SK-N-SH (cell line): ENCODE results near the gene R3HDM4. TPM values are rescaled to one million over a fixed set of nuclear protein-coding genes. Genes with fewer than 3 reads are reported as not detected.

Source experiments
- CTCF ChIA-PET: fragments of 300-600, 350-600 bp; formaldehyde crosslinking; extraction: SDS; loops from one replicate; lab custom pipeline; 2021; lab: Yijun Ruan, JAX
- POLR2A ChIA-PET: fragments of 350-600 bp; sonication (Branson Sonifier 250); formaldehyde crosslinking; extraction: SDS; loops from one replicate; lab custom pipeline; 2020; ENCODE audit warnings: antibody characterized with exemption, inconsistent platforms; lab: Yijun Ruan, JAX
- DNase-seq: peaks from one replicate; pipeline ENCODE4 v3.0.0; 2012
- H2AFZ ChIP-seq: fragments of 200-600 bp; sonication (generic); 2 replicates; pipeline ENCODE4 v1.8.1; 2016; ENCODE audit warnings: antibody characterized with exemption, mild to moderate bottlenecking, low read depth
- H3F3A ChIP-seq: fragments of 200-600 bp; sonication (generic); replicated peaks from 2 replicates; pipeline ENCODE3; 2016; ENCODE audit warnings: antibody characterized with exemption, mild to moderate bottlenecking; ENCODE audit not compliant: insufficient read depth
- H3K27ac ChIP-seq, 2 experiments: fragments of 200-500 bp in 1 of 2; fragments of 200-600 bp in 1 of 2; sonication (Bioruptor generic) in 1 of 2; sonication (generic), shearing (Covaris generic) in 1 of 2; 2 replicates each; pipeline versions ENCODE4 v1.5.1 to v1.6.1; 2014 to 2016; ENCODE audit warnings: low read depth in 2 of 2, inconsistent platforms in 1 of 2, low read length in 1 of 2, mild to moderate bottlenecking in 1 of 2, mixed read lengths in 1 of 2
- H3K27me3 ChIP-seq: fragments of 200-600 bp; sonication (generic), shearing (Covaris generic); 2 replicates; pipeline ENCODE4 v1.6.1; 2016; ENCODE audit warnings: mixed run types; ENCODE audit not compliant: insufficient read depth
- H3K36me3 ChIP-seq, 2 experiments: fragments of 200-500 bp in 1 of 2; fragments of 200-600 bp in 1 of 2; sonication (Bioruptor generic) in 1 of 2; sonication (generic) in 1 of 2; replicated peaks in 1 of 2; 2 replicates each; pipeline versions ENCODE3 to v1.5.1; 2014 to 2016; ENCODE audit warnings: low read length in 1 of 2, mild to moderate bottlenecking in 1 of 2; ENCODE audit not compliant: insufficient read depth in 2 of 2, control insufficient read depth in 1 of 2
- H3K4me1 ChIP-seq, 2 experiments: fragments of 200-500 bp in 1 of 2; fragments of 200-600 bp in 1 of 2; sonication (Bioruptor generic) in 1 of 2; sonication (generic), shearing (Covaris generic) in 1 of 2; 2 replicates each; pipeline versions ENCODE4 v1.5.1 to v1.6.1; 2014 to 2016; ENCODE audit warnings: low read depth in 1 of 2, low read length in 1 of 2, mixed run types in 1 of 2; ENCODE audit not compliant: insufficient read depth in 2 of 2, control insufficient read depth in 1 of 2
- H3K4me2 ChIP-seq: fragments of 200-600 bp; sonication (generic), shearing (Covaris generic); 2 replicates; pipeline ENCODE4 v1.6.1; 2017; ENCODE audit warnings: mixed run types
- H3K4me3 ChIP-seq, 2 experiments: fragments of 200-500 bp in 1 of 2; fragments of 200-600 bp in 1 of 2; sonication (Bioruptor generic) in 1 of 2; sonication (generic), shearing (Covaris generic) in 1 of 2; 2 replicates each; pipeline versions ENCODE4 v1.5.1 to v1.8.1; 2014 to 2016; ENCODE audit warnings: low read depth in 2 of 2, inconsistent platforms in 1 of 2, low read length in 1 of 2, mild to moderate bottlenecking in 1 of 2, mixed read lengths in 1 of 2, moderate library complexity in 1 of 2
- H3K79me2 ChIP-seq: fragments of 200-600 bp; sonication (generic); 2 replicates; pipeline ENCODE4 v1.8.1; 2017; ENCODE audit warnings: mild to moderate bottlenecking; ENCODE audit not compliant: insufficient read depth
- H3K9ac ChIP-seq: fragments of 200-600 bp; sonication (generic); 2 replicates; pipeline ENCODE4 v1.6.1; 2017; ENCODE audit warnings: mixed run types
- H3K9me2 ChIP-seq: fragments of 200-600 bp; sonication (generic); 2 replicates; pipeline ENCODE4 v1.6.1; 2017; ENCODE audit warnings: mixed run types
- H3K9me3 ChIP-seq: fragments of 200-600 bp; sonication (generic); 2 replicates; pipeline ENCODE4 v1.6.1; 2017; ENCODE audit warnings: mixed run types, mild to moderate bottlenecking, moderate library complexity
- H4K20me1 ChIP-seq: fragments of 200-600 bp; sonication (generic); 2 replicates; pipeline ENCODE4 v1.6.1; 2017; ENCODE audit warnings: mild to moderate bottlenecking, mixed run types; ENCODE audit not compliant: insufficient read depth
- EZH2phosphoT487 ChIP-seq: fragments of 200-600 bp; sonication (generic); IDR thresholded peaks from 2 replicates; pipeline ENCODE4 v1.6.1; 2017; ENCODE audit warnings: low read depth, mixed run types, mild to moderate bottlenecking, antibody characterized with exemption, moderate library complexity, borderline replicate concordance
- MEF2A ChIP-seq: IDR thresholded peaks from 2 replicates; pipeline ENCODE4 v1.4.0; 2012; ENCODE audit warnings: low read depth, borderline replicate concordance
- NFIC ChIP-seq: IDR thresholded peaks from 2 replicates; pipeline ENCODE4 v1.4.0; 2012; ENCODE audit warnings: borderline replicate concordance
- NRF1 ChIP-seq: IDR thresholded peaks from 2 replicates; pipeline ENCODE4 v1.6.1; 2012; ENCODE audit warnings: low read depth, mild to moderate bottlenecking, low read length
- RCOR1 ChIP-seq: fragments of 150-350 bp; IDR thresholded peaks from 2 replicates; pipeline ENCODE4 v1.6.1; 2017; ENCODE audit warnings: antibody characterized with exemption, low read length
- REST ChIP-seq: IDR thresholded peaks from 2 replicates; pipeline ENCODE4 v1.6.1; 2012; ENCODE audit warnings: mild to moderate bottlenecking, low read depth, low read length, moderate library complexity
- SMC3 ChIP-seq: IDR thresholded peaks from 2 replicates; pipeline ENCODE4 v1.6.1; 2012; ENCODE audit warnings: low read depth, low read length, improper control_type of control experiment
- TCF12 ChIP-seq: IDR thresholded peaks from 2 replicates; pipeline ENCODE4 v1.4.0; 2012
- YY1 ChIP-seq: IDR thresholded peaks from 2 replicates; pipeline ENCODE4 v1.4.0; 2012; ENCODE audit warnings: low read depth, mild to moderate bottlenecking
- WGBS: methylation state at CpG from one replicate; pipeline ENCODE4 v1.1.6; 2017; ENCODE audit warnings: low lambda C conversion rate; 5-methylcytosine and 5-hydroxymethylcytosine counted together
- polyA plus RNA-seq, 3 experiments: library from polyadenylated mRNA; depleted of rRNA; stranded (reverse); fragments of >200 nt; gene quantifications; 2 replicates each; pipeline ENCODE4 v1.2.3, GENCODE V29; 2012
- TF ChIP-seq, protein P1 (sequence below): fragments of 150-350 bp; IDR thresholded peaks from 2 replicates; pipeline ENCODE4 v1.6.1; 2017; ENCODE audit warnings: antibody characterized with exemption, low read length, low read depth, borderline replicate concordance
- TF ChIP-seq, protein P2 (sequence below): IDR thresholded peaks from 2 replicates; pipeline ENCODE4; 2012

The R3HDM4 gene
- polyA plus RNA-seq, 1 of the 3 experiments (the other 2 are of a cell fraction), result 39.2 TPM

DNA sequence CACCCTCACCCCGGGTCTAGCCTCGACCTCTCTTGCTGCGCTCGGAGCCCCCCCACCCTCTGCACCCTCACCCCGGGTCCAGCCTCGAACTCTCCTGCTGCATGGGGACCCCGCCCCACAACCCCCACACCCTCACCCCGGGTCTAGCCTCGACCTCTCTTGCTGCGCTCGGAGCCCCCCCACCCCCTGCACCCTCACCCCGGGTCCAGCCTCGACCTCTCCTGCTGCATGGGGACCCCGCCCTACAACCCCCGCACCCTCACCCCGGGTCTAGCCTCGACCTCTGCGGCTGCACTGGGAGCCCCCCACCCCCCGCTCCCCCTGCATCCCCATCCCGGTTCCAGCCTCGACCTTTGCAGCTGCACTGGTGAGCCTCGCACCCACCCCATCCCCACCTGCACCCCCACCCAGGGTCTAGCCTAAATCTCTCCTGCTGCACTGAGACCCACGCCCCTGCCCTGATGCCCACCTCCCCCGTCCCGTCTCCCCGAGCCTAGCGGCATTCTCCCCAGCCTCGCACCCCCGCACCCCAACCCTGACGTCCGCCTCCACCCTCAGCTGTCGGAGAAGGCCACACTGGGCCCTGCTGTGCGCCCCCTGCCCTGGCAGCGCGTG lies 51.8 kb downstream of the R3HDM4 start (continued):
- TF ChIP-seq REST, result no peak
- TF ChIP-seq SMC3, result no peak
- TF ChIP-seq, all 33 proteins: peak for 0

GRCh38 chr19:858868-859843 lies 53.9 kb downstream of the R3HDM4 start, which contains the start of gene CFD:
CFD (plus strand) TSS chr19:859664; CDS start chr19:859690, 26 bp downstream.
- no peaks in the 10 kb centered on the region for H4K20me1 ChIP-seq
- H3F3A ChIP-seq, result peaks cover 7% of the 10 kb centered on the region
- no peak for TF ChIP-seq MEF2A
- TF ChIP-seq NRF1, result no peak
- no peak for TF ChIP-seq RCOR1
- TF ChIP-seq, protein P1, sequence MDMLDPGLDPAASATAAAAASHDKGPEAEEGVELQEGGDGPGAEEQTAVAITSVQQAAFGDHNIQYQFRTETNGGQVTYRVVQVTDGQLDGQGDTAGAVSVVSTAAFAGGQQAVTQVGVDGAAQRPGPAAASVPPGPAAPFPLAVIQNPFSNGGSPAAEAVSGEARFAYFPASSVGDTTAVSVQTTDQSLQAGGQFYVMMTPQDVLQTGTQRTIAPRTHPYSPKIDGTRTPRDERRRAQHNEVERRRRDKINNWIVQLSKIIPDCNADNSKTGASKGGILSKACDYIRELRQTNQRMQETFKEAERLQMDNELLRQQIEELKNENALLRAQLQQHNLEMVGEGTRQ, result no peak
- TF ChIP-seq SMC3, result no peak
- no peak for TF ChIP-seq TCF12
- TF ChIP-seq EZH2phosphoT487, result no peak
- TF ChIP-seq NFIC, result no peak
- no peak for TF ChIP-seq YY1
- TF ChIP-seq, protein P2, sequence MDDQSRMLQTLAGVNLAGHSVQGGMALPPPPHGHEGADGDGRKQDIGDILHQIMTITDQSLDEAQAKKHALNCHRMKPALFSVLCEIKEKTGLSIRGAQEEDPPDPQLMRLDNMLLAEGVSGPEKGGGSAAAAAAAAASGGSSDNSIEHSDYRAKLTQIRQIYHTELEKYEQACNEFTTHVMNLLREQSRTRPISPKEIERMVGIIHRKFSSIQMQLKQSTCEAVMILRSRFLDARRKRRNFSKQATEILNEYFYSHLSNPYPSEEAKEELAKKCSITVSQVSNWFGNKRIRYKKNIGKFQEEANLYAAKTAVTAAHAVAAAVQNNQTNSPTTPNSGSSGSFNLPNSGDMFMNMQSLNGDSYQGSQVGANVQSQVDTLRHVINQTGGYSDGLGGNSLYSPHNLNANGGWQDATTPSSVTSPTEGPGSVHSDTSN, result no peak
- TF ChIP-seq, all 33 proteins: peak for 0
- Histone ChIP-seq H3K9ac (no peak within 1 kb of the TSS), H3K79me2 (no peaks in the 10 kb centered on the region), H3K9me3 (no peaks in the 10 kb centered on the region), H3K27me3 (peaks cover 34% of the 10 kb centered on the region), H3K4me1 (peaks cover 0 to 4% of the 10 kb centered on the region in 2 experiments; a peak in 1 of 4 replicates), H3K36me3 (no peaks in the 10 kb centered on the region), H3K4me2 (peak within 1 kb of the TSS; percentile 68; the same call in 1 of the 2 replicates), H3K9me2 (no peaks in the 10 kb centered on the region), H3K27ac (no peak within 1 kb of the TSS), H3K4me3 (peak within 1 kb of the TSS; percentile 46; a peak in 3 of 4 replicates), H2AFZ (no peak within 1 kb of the TSS)
- DNase-seq, result peak; percentile 51
- CTCF ChIA-PET, result interaction anchor here (0.6 to 5.4 kb wide), 17 partner anchors 8 to 385 kb away, joined by 3 to 44 read pairs (median 3); partner anchors contain the start of genes KISS1R and WDR18
- POLR2A ChIA-PET, result no interaction called here
- WGBS, result 53% methylated on average over 10 of the region's 24 CpGs
